GM18861 (cell line): ENCODE data around the gene EME1.

ENCODE experiments used
- ATAC-seq: cut with Tn5 transposase; IDR thresholded peaks from one replicate; pipeline ENCODE4 v1.9.1; 2021; ENCODE audit not compliant: unreplicated experiment

EME1 gene

GRCh38 chr17:50347117-50347893 lies 25.7 kb upstream of the EME1 start:
- no peak for ATAC-seq

- ATAC-seq, result no peak
Measured at GRCh38 chr17:50347894-50348291, 25.1 kb upstream of the EME1 start.

- ATAC-seq, result no peak
Measured at GRCh38 chr17:50348522-50349242, 24.3 kb upstream of the EME1 start.

DNA sequence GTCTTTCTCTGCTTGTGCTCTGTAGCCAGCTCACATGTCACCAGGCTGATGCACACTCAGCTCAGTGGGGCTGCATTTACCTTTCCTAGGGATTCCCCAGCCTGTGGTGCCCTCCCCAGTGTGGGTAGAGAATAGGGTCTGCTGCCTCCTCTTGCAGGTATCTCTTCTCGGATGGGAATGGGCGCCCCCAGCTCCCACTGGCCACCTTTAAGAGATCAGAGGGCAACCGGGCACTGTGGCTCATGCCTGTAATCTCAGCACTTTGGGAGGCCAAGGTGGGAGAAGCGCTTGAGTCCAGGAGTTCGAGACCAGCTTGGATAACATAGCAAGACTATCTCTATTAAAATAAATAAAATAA lies 23.8 kb upstream of the EME1 start:
- ATAC-seq, result no peak

GRCh38 chr17:50350733-50351132 lies 22.3 kb upstream of the EME1 start:
- ATAC-seq, result no peak

DNA sequence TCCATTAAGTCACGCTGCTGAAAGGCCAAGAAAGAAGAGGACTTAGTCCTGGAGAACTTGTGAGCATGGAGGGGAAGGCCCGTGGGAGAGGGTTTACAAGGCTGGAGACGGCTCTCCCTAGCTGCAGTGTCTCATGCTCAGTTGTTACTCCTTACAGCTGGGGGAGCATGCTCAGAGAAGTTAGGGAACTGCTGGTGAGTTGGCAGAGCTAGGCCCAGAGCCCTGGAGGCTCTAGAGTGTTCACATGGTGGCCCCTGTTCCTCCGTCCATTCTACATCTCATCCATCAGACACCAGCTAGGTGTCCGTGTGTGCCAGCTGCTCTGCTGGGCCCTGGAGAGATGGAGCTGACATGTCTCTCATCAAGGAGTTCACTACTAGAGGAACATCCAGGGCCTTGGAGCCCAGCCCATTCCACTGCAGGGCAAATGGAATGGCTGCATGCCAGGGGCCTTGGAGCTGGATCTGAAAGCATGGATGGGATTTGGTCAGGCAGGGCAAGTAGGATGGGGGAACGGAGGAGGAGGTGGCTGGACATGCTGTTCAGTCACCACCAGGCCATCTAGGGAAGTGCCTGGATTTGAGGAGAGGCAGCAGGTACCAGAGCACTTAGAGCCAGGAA lies 20.8 kb upstream of the EME1 start:
- ATAC-seq, result no peak

GRCh38 chr17:50352693-50353599 lies 20.1 kb upstream of the EME1 start:
- no peak for ATAC-seq

DNA sequence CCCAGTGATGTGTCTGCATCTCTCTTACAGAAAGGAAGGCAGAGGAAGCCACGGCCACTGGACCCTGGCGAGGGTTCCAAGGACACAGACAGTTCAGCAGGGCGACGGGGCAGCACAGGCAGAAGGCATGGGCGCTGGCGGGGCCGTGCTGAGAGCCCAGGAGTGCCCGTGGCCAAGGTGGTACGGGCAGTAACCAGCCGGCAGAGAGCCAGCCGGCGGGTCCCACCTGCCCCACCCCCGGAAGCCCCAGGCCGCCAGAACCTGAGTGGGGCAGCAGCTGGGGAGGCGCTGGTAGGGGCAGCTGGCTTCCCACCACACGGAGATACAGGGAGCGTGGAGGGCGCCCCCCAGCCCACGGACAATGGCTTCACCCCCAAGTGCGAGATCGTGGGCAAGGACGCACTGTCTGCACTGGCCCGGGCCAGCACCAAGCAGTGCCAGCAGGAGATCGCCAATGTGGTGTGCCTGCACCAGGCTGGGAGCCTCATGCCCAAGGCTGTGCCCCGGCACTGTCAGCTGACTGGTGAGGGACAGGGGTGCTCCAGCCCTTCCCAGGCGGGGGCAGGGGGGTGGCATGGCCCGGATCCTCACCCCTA lies 19.3 kb upstream of the EME1 start:
- ATAC-seq, result no peak

DNA sequence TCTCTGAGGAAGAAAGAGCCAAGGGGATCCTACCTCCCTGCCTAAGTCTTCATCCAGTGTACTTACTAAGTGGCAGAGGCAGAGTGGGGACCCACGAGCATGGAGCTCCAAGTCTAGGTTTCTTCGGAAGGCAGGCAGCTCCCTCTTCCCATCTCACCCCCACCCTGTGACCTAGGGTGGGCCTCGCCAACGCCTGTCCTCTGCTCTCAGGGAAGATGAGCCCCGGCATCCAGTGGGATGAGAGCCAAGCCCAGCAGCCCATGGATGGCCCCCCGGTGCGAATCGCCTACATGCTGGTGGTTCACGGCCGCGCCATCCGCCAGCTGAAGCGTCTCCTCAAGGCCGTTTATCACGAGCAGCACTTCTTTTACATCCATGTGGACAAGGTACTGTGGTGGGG lies 18.8 kb upstream of the EME1 start:
- ATAC-seq, result no peak

- no peak for ATAC-seq
Measured at GRCh38 chr17:50354776-50355175, 18.3 kb upstream of the EME1 start.

- ATAC-seq, result no peak
Measured at GRCh38 chr17:50355336-50355700, 17.7 kb upstream of the EME1 start.

DNA sequence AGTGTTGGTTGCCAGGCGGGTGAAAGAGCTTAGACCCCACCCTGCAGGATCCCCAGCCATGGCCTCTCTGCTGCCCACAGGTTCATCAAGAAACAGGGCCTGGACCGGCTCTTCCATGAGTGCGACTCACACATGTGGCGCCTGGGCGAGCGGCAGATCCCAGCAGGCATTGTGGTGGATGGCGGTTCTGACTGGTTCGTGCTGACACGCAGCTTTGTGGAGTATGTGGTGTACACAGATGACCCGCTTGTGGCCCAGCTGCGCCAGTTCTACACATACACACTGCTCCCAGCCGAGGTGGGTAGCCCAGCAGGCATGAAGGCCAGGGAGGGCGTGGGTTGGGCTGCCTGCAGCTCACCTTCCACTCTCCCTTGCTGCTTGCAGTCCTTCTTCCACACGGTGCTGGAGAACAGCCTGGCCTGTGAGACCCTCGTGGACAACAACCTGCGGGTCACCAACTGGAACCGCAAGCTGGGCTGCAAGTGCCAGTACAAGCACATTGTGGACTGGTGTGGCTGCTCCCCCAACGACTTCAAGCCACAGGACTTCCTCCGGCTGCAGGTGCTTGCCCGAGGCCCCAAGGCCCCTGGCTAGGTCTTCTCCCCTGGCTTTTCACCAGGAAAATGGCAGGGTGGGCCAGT lies 17.2 kb upstream of the EME1 start:
- ATAC-seq, result no peak

GRCh38 chr17:50356418-50356817 lies 16.6 kb upstream of the EME1 start:
- ATAC-seq, result no peak

DNA sequence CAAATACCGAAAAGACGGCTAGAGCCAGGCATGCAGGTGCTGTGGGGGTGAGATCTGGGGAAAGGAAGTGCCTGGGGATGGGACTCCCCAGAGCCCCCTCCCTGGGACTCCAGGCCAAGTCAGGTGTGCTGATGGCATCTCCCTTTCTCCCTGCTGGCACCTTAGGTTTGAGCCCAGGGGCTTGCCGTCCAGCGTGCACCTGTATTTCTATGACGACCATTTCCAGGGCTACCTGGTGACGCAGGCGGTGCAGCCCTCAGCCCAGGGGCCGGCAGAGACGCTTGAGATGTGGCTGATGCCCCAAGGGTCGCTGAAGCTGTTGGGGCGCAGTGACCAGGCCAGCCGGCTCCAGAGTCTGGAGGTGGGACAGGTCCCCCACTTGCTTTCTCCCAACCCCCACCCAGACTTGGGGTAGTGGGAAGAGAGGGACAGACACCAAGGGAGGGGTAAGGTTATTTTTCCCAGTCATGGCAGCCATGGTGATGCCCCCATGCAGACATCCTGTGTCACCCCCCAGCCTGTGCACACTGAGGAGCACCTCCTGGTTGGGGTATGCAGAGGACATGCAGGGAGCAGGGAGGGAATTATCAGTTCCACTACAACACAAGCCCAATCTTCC lies 16.0 kb upstream of the EME1 start:
- no peak for ATAC-seq

DNA sequence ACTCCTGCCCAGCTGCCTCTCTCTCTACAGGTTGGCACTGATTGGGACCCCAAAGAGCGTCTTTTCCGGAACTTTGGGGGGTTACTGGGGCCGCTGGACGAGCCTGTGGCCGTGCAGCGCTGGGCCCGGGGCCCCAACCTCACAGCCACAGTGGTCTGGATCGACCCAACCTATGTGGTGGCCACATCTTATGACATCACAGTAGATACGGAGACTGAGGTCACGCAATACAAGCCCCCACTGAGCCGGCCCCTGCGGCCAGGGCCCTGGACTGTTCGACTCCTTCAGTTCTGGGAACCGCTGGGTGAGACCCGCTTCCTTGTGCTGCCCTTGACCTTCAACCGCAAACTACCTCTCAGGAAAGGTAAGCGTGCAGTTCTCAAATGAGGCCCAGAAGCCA lies 14.9 kb upstream of the EME1 start:
- ATAC-seq, result no peak

GRCh38 chr17:50359005-50359699 lies 13.9 kb upstream of the EME1 start:
- ATAC-seq, result no peak

DNA sequence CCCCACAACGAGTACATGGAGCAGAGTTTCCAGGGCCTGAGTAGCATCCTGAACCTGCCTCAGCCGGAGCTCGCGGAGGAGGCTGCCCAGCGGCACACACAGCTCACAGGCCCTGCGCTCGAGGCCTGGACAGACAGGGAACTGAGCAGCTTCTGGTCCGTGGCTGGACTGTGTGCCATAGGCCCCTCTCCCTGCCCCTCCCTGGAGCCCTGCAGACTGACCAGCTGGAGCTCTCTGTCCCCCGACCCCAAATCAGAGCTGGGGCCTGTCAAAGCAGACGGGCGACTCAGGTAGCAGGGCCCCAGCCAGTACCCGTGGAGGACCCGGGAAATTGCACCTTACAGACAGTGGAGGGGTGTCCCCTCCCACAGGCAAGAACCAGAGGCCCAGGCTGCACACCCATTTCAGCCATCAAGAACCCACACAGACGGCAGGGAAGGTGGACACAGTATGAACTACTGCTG lies 13.0 kb upstream of the EME1 start:
- no peak for ATAC-seq

DNA sequence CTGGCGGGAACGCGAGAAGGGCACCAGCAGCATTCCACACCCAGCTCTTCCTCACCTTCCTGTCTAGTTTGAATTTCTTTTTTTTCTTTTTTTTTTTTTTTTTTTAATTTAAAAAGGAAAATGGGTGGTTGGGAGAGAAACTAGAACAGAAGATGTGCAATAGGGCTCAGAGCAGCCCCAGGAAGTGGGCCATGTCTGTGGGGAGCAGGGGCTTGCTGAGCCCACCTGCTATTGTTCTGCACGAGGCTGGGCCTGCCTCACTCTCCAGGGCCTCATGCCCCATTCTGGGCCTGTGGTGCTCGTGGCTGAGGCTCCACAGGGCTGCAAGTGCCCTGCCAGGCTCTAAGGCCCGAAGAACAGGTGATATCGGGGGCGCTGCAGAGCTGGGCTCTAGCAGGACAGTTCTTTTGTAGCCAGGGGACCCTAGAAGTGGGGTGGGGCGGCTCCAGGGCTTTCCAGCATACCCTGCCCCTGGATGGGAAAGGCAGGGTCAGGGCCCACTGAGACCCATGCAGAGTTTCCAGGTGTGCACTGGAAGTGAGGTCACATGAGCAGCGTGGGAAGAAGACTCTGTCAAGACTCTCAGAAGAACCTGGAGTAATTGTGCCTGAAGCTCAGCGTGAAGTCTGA lies 12.4 kb upstream of the EME1 start:
- no peak for ATAC-seq
